Measurements from ENCODE around the gene FNIP1. TPM values are rescaled to one million over a fixed set of nuclear protein-coding genes. Genes with fewer than 3 reads are reported as not detected.

FNIP1 gene
- polyA plus RNA-seq, 1 of the 3 experiments (the other 2 are of a cell fraction) = 2.4 TPM

DNA sequence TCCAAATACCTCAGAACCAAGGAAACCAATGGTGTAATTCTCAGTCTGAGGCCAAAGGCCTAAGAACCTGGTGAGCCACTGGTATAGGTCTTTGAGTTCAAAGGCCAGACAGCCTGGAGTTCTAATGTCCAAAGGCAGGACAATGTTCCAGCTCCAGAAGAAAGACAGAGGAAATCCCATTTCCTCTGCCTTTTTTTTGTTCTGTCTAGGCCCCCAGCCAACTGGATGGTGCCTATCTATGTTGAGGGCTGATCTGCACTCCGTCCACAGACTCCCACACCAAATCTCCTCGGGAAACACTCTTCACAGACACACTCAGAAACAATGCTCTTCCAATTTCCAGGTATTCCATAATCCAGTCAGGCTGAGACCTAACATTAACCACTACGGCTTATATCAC, 30.1 kb downstream of the FNIP1 start (continued):
- TF ChIP-seq MEF2A (IDR thresholded peaks at IDR 0.05; ENCODE audit: borderline replicate concordance, low read depth) = no peak

DNA sequence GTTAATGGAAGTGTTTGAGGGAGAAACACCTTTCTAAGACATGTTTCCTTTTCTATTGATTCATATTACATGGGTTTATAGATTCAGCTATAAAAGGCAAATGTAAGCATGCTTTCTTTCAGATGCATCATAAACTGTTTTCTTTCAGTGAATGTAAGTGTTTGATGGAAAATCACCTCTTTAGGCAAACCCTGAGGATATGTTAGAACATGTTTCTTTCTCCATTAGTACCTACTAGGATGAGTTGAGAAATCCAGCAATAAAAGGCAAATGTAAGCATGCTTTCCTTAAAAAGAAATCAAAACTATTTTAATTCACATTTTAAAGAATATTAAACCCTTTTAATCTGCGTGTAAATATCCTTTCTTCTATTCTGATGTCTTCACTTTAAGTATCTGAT, 31.6 kb downstream of the FNIP1 start:
- CTCF ChIA-PET = no interaction called here
- H3K27ac ChIP-seq (ENCODE audit: low read depth in 2 of 2, low read length in 1 of 2) = no peak overlapping the region
- TF ChIP-seq ELF1 (IDR thresholded peaks at IDR 0.05) (no peak), MAX (IDR thresholded peaks at IDR 0.05; ENCODE audit: low read depth) (no peak), JUND (IDR thresholded peaks at IDR 0.05) (no peak), PBX3 (IDR thresholded peaks at IDR 0.05) (no peak), GABPA (IDR thresholded peaks at IDR 0.05; ENCODE audit: low read depth) (no peak)
- peaks cover 6% of the 10 kb centered on the region for H3F3A ChIP-seq (replicated peaks; ENCODE audit: insufficient read depth)
- H3K79me2 ChIP-seq (ENCODE audit: insufficient read depth) = peaks cover 100% of the 10 kb centered on the region
- no peak overlapping the region for H3K4me2 ChIP-seq
- no peak overlapping the region for H3K9ac ChIP-seq
- no peaks in the 10 kb centered on the region for H3K27me3 ChIP-seq (ENCODE audit: insufficient read depth)
- H3K36me3 ChIP-seq (replicated peaks in 1 of 2; ENCODE audit: control insufficient read depth in 1 of 2, insufficient read depth in 2 of 2, low read length in 1 of 2) = peaks cover 0 to 6% of the 10 kb centered on the region in 2 experiments
- no peak for DNase-seq
- no peak overlapping the region for H3K4me3 ChIP-seq (ENCODE audit: low read depth in 2 of 2, low read length in 1 of 2)
- no peaks in the 10 kb centered on the region for H3K4me1 ChIP-seq (ENCODE audit: control insufficient read depth in 1 of 2, insufficient read depth in 2 of 2, low read depth in 1 of 2, low read length in 1 of 2)
- peaks cover 51% of the 10 kb centered on the region for H4K20me1 ChIP-seq (ENCODE audit: insufficient read depth)
- no peaks in the 10 kb centered on the region for H3K9me3 ChIP-seq
- POLR2A ChIA-PET = no interaction called here
- H2AFZ ChIP-seq (ENCODE audit: low read depth) = no peak overlapping the region
- WGBS (ENCODE audit: low lambda C conversion rate) = 100% methylated on average over 1 of the region's 1 CpG
- no peaks in the 10 kb centered on the region for H3K9me2 ChIP-seq

GRCh38 chr5:131763968-131764367, 32.8 kb downstream of the FNIP1 start:
- H4K20me1 ChIP-seq (ENCODE audit: insufficient read depth) = peaks cover 53% of the 10 kb centered on the region
- TF ChIP-seq MEF2A (IDR thresholded peaks at IDR 0.05; ENCODE audit: borderline replicate concordance, low read depth) (no peak), RFX5 (IDR thresholded peaks at IDR 0.05; ENCODE audit: low read length) (no peak), RAD21 (IDR thresholded peaks at IDR 0.05; ENCODE audit: low read length) (no peak), EP300 (IDR thresholded peaks at IDR 0.05; ENCODE audit: borderline replicate concordance in 1 of 2, low read depth in 1 of 2, low read length in 1 of 2) (no peak), PBX3 (IDR thresholded peaks at IDR 0.05) (no peak), NFIC (IDR thresholded peaks at IDR 0.05; ENCODE audit: borderline replicate concordance) (no peak), FOXJ3 (CRISPR knock-in tag; IDR thresholded peaks at IDR 0.05) (no peak), MAX (IDR thresholded peaks at IDR 0.05; ENCODE audit: low read depth) (no peak), FOSL2 (IDR thresholded peaks at IDR 0.05; ENCODE audit: borderline replicate concordance, low read depth) (no peak), USF2 (IDR thresholded peaks at IDR 0.05; ENCODE audit: borderline replicate concordance, low read depth, low read length) (no peak), SIN3A (IDR thresholded peaks at IDR 0.05; ENCODE audit: borderline replicate concordance, low read depth, low read length) (no peak)
- TF ChIP-seq, protein P1, sequence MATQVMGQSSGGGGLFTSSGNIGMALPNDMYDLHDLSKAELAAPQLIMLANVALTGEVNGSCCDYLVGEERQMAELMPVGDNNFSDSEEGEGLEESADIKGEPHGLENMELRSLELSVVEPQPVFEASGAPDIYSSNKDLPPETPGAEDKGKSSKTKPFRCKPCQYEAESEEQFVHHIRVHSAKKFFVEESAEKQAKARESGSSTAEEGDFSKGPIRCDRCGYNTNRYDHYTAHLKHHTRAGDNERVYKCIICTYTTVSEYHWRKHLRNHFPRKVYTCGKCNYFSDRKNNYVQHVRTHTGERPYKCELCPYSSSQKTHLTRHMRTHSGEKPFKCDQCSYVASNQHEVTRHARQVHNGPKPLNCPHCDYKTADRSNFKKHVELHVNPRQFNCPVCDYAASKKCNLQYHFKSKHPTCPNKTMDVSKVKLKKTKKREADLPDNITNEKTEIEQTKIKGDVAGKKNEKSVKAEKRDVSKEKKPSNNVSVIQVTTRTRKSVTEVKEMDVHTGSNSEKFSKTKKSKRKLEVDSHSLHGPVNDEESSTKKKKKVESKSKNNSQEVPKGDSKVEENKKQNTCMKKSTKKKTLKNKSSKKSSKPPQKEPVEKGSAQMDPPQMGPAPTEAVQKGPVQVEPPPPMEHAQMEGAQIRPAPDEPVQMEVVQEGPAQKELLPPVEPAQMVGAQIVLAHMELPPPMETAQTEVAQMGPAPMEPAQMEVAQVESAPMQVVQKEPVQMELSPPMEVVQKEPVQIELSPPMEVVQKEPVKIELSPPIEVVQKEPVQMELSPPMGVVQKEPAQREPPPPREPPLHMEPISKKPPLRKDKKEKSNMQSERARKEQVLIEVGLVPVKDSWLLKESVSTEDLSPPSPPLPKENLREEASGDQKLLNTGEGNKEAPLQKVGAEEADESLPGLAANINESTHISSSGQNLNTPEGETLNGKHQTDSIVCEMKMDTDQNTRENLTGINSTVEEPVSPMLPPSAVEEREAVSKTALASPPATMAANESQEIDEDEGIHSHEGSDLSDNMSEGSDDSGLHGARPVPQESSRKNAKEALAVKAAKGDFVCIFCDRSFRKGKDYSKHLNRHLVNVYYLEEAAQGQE (IDR thresholded peaks at IDR 0.05; ENCODE audit: low read depth, low read length) = no peak
- H3K27ac ChIP-seq (ENCODE audit: low read depth in 2 of 2, low read length in 1 of 2) = no peak overlapping the region
- no peak overlapping the region for H3K4me3 ChIP-seq (ENCODE audit: low read depth in 2 of 2, low read length in 1 of 2)
- H3K9me3 ChIP-seq = no peaks in the 10 kb centered on the region
- no peaks in the 10 kb centered on the region for H3K9me2 ChIP-seq
- 92% methylated on average over 3 of the region's 3 CpGs for WGBS (ENCODE audit: low lambda C conversion rate)
- no peak for DNase-seq
- H3K9ac ChIP-seq = no peak overlapping the region
- H2AFZ ChIP-seq (ENCODE audit: low read depth) = no peak overlapping the region
- ChIA-PET CTCF (interaction anchor here (0.9 kb wide), 1 partner anchor 175 kb away, joined by 3 read pairs; no protein-coding TSS in a partner anchor), POLR2A (no interaction called here)
- H3F3A ChIP-seq (replicated peaks; ENCODE audit: insufficient read depth) = peaks cover 5% of the 10 kb centered on the region
- H3K27me3 ChIP-seq (ENCODE audit: insufficient read depth) = no peaks in the 10 kb centered on the region
- H3K4me2 ChIP-seq = no peak overlapping the region
- H3K36me3 ChIP-seq (replicated peaks in 1 of 2; ENCODE audit: control insufficient read depth in 1 of 2, insufficient read depth in 2 of 2, low read length in 1 of 2) = peaks cover 0 to 6% of the 10 kb centered on the region in 2 experiments
- H3K79me2 ChIP-seq (ENCODE audit: insufficient read depth) = peaks cover 100% of the 10 kb centered on the region
- peaks cover 0 to under 1% of the 10 kb centered on the region in 2 experiments; a peak in 1 of 4 replicates for H3K4me1 ChIP-seq (ENCODE audit: control insufficient read depth in 1 of 2, insufficient read depth in 2 of 2, low read depth in 1 of 2, low read length in 1 of 2)
